Bronchial epithelial cell (primary cell): Measurements from ENCODE around the gene CCDC9B. TPM values are rescaled to one million over a fixed set of nuclear protein-coding genes. Genes with fewer than 3 reads are reported as not detected.

ENCODE experiments used
- DNase-seq: peaks from one replicate; pipeline ENCODE4 v3.0.0-alpha.2; 2010; ENCODE audit warnings: low read depth
- FAIRE-seq: peaks from 2 replicates; lab custom pipeline; 2011; peaks lifted over from hg19 to GRCh38; lab: Jason Lieb, UNC
- H3K27me3 ChIP-seq: 2 replicates; pipeline ENCODE4 v1.5.1; 2011; ENCODE audit warnings: low read length; ENCODE audit not compliant: control insufficient read depth, insufficient read depth
- H3K36me3 ChIP-seq: 2 replicates; pipeline ENCODE4 v1.5.1; 2011; ENCODE audit warnings: low read length; ENCODE audit not compliant: control insufficient read depth, insufficient read depth
- H3K4me3 ChIP-seq: 2 replicates; pipeline ENCODE4 v1.5.1; 2011; ENCODE audit warnings: mild to moderate bottlenecking, low read depth, low read length, control low read depth
- CTCF ChIP-seq: IDR thresholded peaks from 2 replicates; pipeline ENCODE4 v1.5.1; 2011; ENCODE audit warnings: mild to moderate bottlenecking, moderate library complexity, low read length, control low read depth, inconsistent platforms; ENCODE audit not compliant: insufficient read depth, severe bottlenecking
- total RNA-seq: library from RNA; depleted of rRNA; stranded (reverse); fragments of >200 nt; gene quantifications from 2 replicates; pipeline ENCODE4 v1.2.1, GENCODE V29; 2014

The CCDC9B gene
- total RNA-seq, 1 donor from 2014 or later = 12.1 TPM

- Histone ChIP-seq H3K27me3 (no peaks in the 10 kb centered on the region), H3K4me3 (no peak overlapping the region), H3K36me3 (no peaks in the 10 kb centered on the region)
- DNase-seq = no peak
- no peak for FAIRE-seq
- TF ChIP-seq CTCF = no peak
Measured at GRCh38 chr15:40328751-40329150, 12.0 kb downstream of the CCDC9B start.

- FAIRE-seq (no peak), DNase-seq (peak; percentile 69)
- Histone ChIP-seq H3K36me3 (no peaks in the 10 kb centered on the region), H3K4me3 (no peak overlapping the region), H3K27me3 (no peaks in the 10 kb centered on the region)
- no peak for TF ChIP-seq CTCF
Measured at GRCh38 chr15:40328176-40328575, 12.6 kb downstream of the CCDC9B start.

DNA sequence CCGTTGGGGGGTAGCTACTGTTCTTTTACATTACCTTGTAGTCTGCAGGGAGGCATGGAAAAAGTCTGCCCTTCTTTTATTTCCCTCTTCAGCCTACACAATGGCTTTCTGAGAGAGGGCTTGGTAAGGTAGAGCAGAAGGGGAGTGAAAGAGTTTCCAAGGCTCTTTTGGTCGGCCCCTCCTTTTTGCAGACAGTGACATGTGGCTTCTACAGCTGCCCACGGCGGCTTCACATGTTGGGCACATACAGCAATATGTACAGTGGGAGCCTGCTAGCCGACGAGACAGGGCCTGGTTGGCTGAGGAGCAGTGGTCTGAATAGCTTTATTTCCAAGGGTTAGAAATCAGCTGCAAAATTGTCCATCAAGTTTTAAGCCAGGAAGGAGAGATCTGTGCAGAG lies 13.3 kb downstream of the CCDC9B start:
- no peak overlapping the region for H3K4me3 ChIP-seq
- FAIRE-seq = no peak
- DNase-seq = no peak
- no peak for TF ChIP-seq CTCF
- H3K36me3 ChIP-seq = no peaks in the 10 kb centered on the region
- no peaks in the 10 kb centered on the region for H3K27me3 ChIP-seq

- no peak for TF ChIP-seq CTCF
- no peak overlapping the region for H3K4me3 ChIP-seq
- DNase-seq (no peak), FAIRE-seq (no peak)
- no peaks in the 10 kb centered on the region for H3K27me3 ChIP-seq
- no peaks in the 10 kb centered on the region for H3K36me3 ChIP-seq
Measured at GRCh38 chr15:40325700-40326099, 15.0 kb downstream of the CCDC9B start.

- FAIRE-seq (no peak), DNase-seq (no peak)
- TF ChIP-seq CTCF = no peak
- no peaks in the 10 kb centered on the region for H3K36me3 ChIP-seq
- H3K27me3 ChIP-seq = no peaks in the 10 kb centered on the region
- no peak overlapping the region for H3K4me3 ChIP-seq
Measured at GRCh38 chr15:40325188-40325587, 15.6 kb downstream of the CCDC9B start.
